Measurements from ENCODE around the gene AVP. TPM values are rescaled to one million over a fixed set of nuclear protein-coding genes. Genes with fewer than 3 reads are reported as not detected.

AVP gene
- total and polyA plus RNA-seq, 2 of the 13 experiments (the other 11 are each of a cell fraction or from before 2014, with no cell fraction given): 0.12 TPM; not detected in 1

GRCh38 chr20:3045816-3046676 lies 38.5 kb downstream of the AVP start, which contains the start of gene MRPS26 (continued):
- TF ChIP-seq GLMP (CRISPR knock-in tag; IDR thresholded peaks at IDR 0.05; ENCODE audit: borderline replicate concordance) (0 out of 2 replicates have a peak, but pooled peaks have one; percentile 76), FOXP4 (CRISPR knock-in tag; IDR thresholded peaks at IDR 0.05) (peak; percentile 27; the same call in 1 of the 2 replicates), LRRFIP1 (CRISPR knock-in tag; conservative IDR thresholded peaks at IDR 0.05) (peak; percentile 59; the same call in 1 of the 2 replicates), ZNF513 (CRISPR knock-in tag; conservative IDR thresholded peaks at IDR 0.05) (peak; percentile 94), MYC (CRISPR knock-in tag; IDR thresholded peaks at IDR 0.05; ENCODE audit: borderline replicate concordance) (peak; percentile 97), RFXAP (CRISPR knock-in tag; IDR thresholded peaks at IDR 0.05; ENCODE audit: borderline replicate concordance) (peak; percentile 89), SMYD3 (CRISPR knock-in tag; IDR thresholded peaks at IDR 0.05) (0 out of 2 replicates have a peak, but pooled peaks have one; percentile 75), HNRNPH1 (optimal IDR thresholded peaks at IDR 0.05; ENCODE audit: low read depth, low read length) (peak; percentile 37), ZNF678 (CRISPR knock-in tag; IDR thresholded peaks at IDR 0.05) (no peak; the same call in none of the 2 replicates), ZSCAN29 (CRISPR knock-in tag; conservative IDR thresholded peaks at IDR 0.05) (peak; percentile 98), ZNF451 (CRISPR knock-in tag; IDR thresholded peaks at IDR 0.05) (peak; percentile 90; the same call in 1 of the 2 replicates), SALL2 (CRISPR knock-in tag; IDR thresholded peaks at IDR 0.05) (peak; percentile 97), ZFYVE20 (CRISPR knock-in tag; IDR thresholded peaks at IDR 0.05; ENCODE audit: borderline replicate concordance, low read depth) (peak; percentile 47; the same call in 1 of the 2 replicates), SRSF4 (IDR thresholded peaks at IDR 0.05; ENCODE audit: low read depth, low read length, poor library complexity, severe bottlenecking) (peak; percentile 70), NR2F2 (IDR thresholded peaks at IDR 0.05; ENCODE audit: borderline replicate concordance, low read depth) (peak; percentile 69; the same call in 1 of the 2 replicates), PHF21A (CRISPR knock-in tag; IDR thresholded peaks at IDR 0.05) (peak; percentile 85)
- TF ChIP-seq, protein P1, sequence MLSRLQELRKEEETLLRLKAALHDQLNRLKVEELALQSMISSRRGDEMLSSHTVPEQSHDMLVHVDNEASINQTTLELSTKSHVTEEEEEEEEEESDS (CRISPR knock-in tag; IDR thresholded peaks at IDR 0.05; ENCODE audit: borderline replicate concordance): 0 out of 2 replicates have a peak, but pooled peaks have one; percentile 93
- TF ChIP-seq, protein P2, sequence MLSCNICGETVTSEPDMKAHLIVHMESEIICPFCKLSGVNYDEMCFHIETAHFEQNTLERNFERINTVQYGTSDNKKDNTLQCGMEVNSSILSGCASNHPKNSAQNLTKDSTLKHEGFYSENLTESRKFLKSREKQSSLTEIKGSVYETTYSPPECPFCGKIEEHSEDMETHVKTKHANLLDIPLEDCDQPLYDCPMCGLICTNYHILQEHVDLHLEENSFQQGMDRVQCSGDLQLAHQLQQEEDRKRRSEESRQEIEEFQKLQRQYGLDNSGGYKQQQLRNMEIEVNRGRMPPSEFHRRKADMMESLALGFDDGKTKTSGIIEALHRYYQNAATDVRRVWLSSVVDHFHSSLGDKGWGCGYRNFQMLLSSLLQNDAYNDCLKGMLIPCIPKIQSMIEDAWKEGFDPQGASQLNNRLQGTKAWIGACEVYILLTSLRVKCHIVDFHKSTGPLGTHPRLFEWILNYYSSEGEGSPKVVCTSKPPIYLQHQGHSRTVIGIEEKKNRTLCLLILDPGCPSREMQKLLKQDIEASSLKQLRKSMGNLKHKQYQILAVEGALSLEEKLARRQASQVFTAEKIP (CRISPR knock-in tag; IDR thresholded peaks at IDR 0.05; ENCODE audit: borderline replicate concordance): no peak

All from HepG2 (cell line).